ENCODE data around the gene MAGI1. TPM values are rescaled to one million over a fixed set of nuclear protein-coding genes. Genes with fewer than 3 reads are reported as not detected.

The MAGI1 gene
- total and polyA plus RNA-seq, 2 donors (not counting 1 experiment from before 2014, with no cell fraction given) = 0.10 to 0.22 TPM

GRCh38 chr3:65886391-65886790 is 152.3 kb downstream of the MAGI1 start:
- Histone ChIP-seq H4K20me1 (ENCODE audit: control insufficient read depth, insufficient read depth, low read length, poor library complexity, severe bottlenecking) (no peaks in the 10 kb centered on the region), H3K4me2 (replicated peaks; ENCODE audit: low read depth, low read length, poor library complexity, severe bottlenecking) (no peak overlapping the region), H2AFZ (ENCODE audit: insufficient read depth, low read depth, low read length, poor library complexity, severe bottlenecking) (no peak overlapping the region), H3K79me2 (ENCODE audit: control insufficient read depth, insufficient read depth, low read length) (no peaks in the 10 kb centered on the region), H3K9ac (ENCODE audit: low read length) (no peak overlapping the region), H3K27ac (ENCODE audit: low read length in 2 of 2) (no peak overlapping the region), H3K9me3 (ENCODE audit: control extremely low read depth in 1 of 3, control insufficient read depth in 2 of 3, insufficient read depth in 1 of 3, low read length in 2 of 3) (no peaks in the 10 kb centered on the region), H3K36me3 (replicated peaks in 1 of 2; ENCODE audit: control extremely low read depth in 1 of 2, control insufficient read depth in 1 of 2, extremely low read depth in 1 of 2, insufficient read depth in 2 of 2, low read length in 1 of 2) (no peaks in the 10 kb centered on the region), H3K4me3 (ENCODE audit: control extremely low read depth in 1 of 5, extremely low read depth in 1 of 5, insufficient read depth in 1 of 5, low read depth in 2 of 5, low read length in 4 of 5) (no peak overlapping the region), H3K4me1 (ENCODE audit: control insufficient read depth in 2 of 2, insufficient read depth in 2 of 2, low read length in 2 of 2) (no peaks in the 10 kb centered on the region), H3K27me3 (replicated peaks in 1 of 4; ENCODE audit: control extremely low read depth in 1 of 4, control insufficient read depth in 3 of 4, insufficient read depth in 4 of 4, low read length in 3 of 4) (no peaks in the 10 kb centered on the region)
- Mint-ChIP-seq H3K27ac (no peak overlapping the region), H3K9me3 (ENCODE audit: insufficient read depth) (no peaks in the 10 kb centered on the region), H3K4me1 (no peaks in the 10 kb centered on the region), H3K27me3 (no peaks in the 10 kb centered on the region), H3K4me3 (no peak overlapping the region)
- ATAC-seq (ENCODE audit: low read depth) = no peak
- ChIA-PET CTCF (no interaction called here), POLR2A (no interaction called here)
- intact Hi-C loops (cut with micrococcal nuclease) = no loop called here
- DNase-seq = no peak
- 80% methylated on average over 2 of the region's 5 CpGs for WGBS (ENCODE audit: insufficient coverage)
- TF ChIP-seq CTCF (IDR thresholded peaks at IDR 0.05) = no peak
- TF ChIP-seq EZH2 (IDR thresholded peaks at IDR 0.05; ENCODE audit: borderline replicate concordance, insufficient read depth, low read depth, low read length, poor library complexity, severe bottlenecking) = no peak

- no peak overlapping the region for H3K4me2 ChIP-seq (replicated peaks; ENCODE audit: low read depth, low read length, poor library complexity, severe bottlenecking)
- H3K4me3 Mint-ChIP-seq = no peak overlapping the region
- TF ChIP-seq CTCF (IDR thresholded peaks at IDR 0.05) = no peak
- TF ChIP-seq EZH2 (IDR thresholded peaks at IDR 0.05; ENCODE audit: borderline replicate concordance, insufficient read depth, low read depth, low read length, poor library complexity, severe bottlenecking) = no peak
- POLR2A ChIA-PET = no interaction called here
- DNase-seq (no peak), ATAC-seq (ENCODE audit: low read depth) (no peak)
- H3K27me3 Mint-ChIP-seq = no peaks in the 10 kb centered on the region
- no peak overlapping the region for H2AFZ ChIP-seq (ENCODE audit: insufficient read depth, low read depth, low read length, poor library complexity, severe bottlenecking)
- no peaks in the 10 kb centered on the region for H3K9me3 ChIP-seq (ENCODE audit: control extremely low read depth in 1 of 3, control insufficient read depth in 2 of 3, insufficient read depth in 1 of 3, low read length in 2 of 3)
- H3K9ac ChIP-seq (ENCODE audit: low read length) = no peak overlapping the region
- H3K4me3 ChIP-seq (ENCODE audit: control extremely low read depth in 1 of 5, extremely low read depth in 1 of 5, insufficient read depth in 1 of 5, low read depth in 2 of 5, low read length in 4 of 5) = no peak overlapping the region
- no peak overlapping the region for H3K27ac Mint-ChIP-seq
- no peaks in the 10 kb centered on the region for H3K36me3 ChIP-seq (replicated peaks in 1 of 2; ENCODE audit: control extremely low read depth in 1 of 2, control insufficient read depth in 1 of 2, extremely low read depth in 1 of 2, insufficient read depth in 2 of 2, low read length in 1 of 2)
- H3K9me3 Mint-ChIP-seq (ENCODE audit: insufficient read depth) = no peaks in the 10 kb centered on the region
- no peaks in the 10 kb centered on the region for H4K20me1 ChIP-seq (ENCODE audit: control insufficient read depth, insufficient read depth, low read length, poor library complexity, severe bottlenecking)
- intact Hi-C loops (cut with micrococcal nuclease) = no loop called here
- 100% methylated on average over 2 of the region's 4 CpGs for WGBS (ENCODE audit: insufficient coverage)
- CTCF ChIA-PET = no interaction called here
- no peaks in the 10 kb centered on the region for H3K79me2 ChIP-seq (ENCODE audit: control insufficient read depth, insufficient read depth, low read length)
- H3K27me3 ChIP-seq (replicated peaks in 1 of 4; ENCODE audit: control extremely low read depth in 1 of 4, control insufficient read depth in 3 of 4, insufficient read depth in 4 of 4, low read length in 3 of 4) = no peaks in the 10 kb centered on the region
- no peaks in the 10 kb centered on the region for H3K4me1 Mint-ChIP-seq
- no peak overlapping the region for H3K27ac ChIP-seq (ENCODE audit: low read length in 2 of 2)
- no peaks in the 10 kb centered on the region for H3K4me1 ChIP-seq (ENCODE audit: control insufficient read depth in 2 of 2, insufficient read depth in 2 of 2, low read length in 2 of 2)
Observed at GRCh38 chr3:65884071-65884470, 154.6 kb downstream of the MAGI1 start.
